Endothelial cell of umbilical vein (primary cell): ENCODE measurements around the gene RHOC. TPM values are rescaled to one million over a fixed set of nuclear protein-coding genes. Genes with fewer than 3 reads are reported as not detected.

Source experiments
- BruUV-seq: library from RNA; stranded (reverse); fragments of 400-500 nt; replicated peaks from 2 replicates; lab custom pipeline; 2021; lab: Mats Ljungman, UMichigan
- CTCF ChIA-PET: fragments of 300-600, 350-600 bp; sonication (Branson Sonifier 250); formaldehyde crosslinking; loops from one replicate; lab custom pipeline; 2021; ENCODE audit warnings: antibody characterized with exemption, inconsistent platforms; lab: Charles Lee
- POLR2A ChIA-PET: fragments of 300-600, 350-600 bp; sonication (Branson Sonifier 250); formaldehyde crosslinking; loops from one replicate; lab custom pipeline; 2021; ENCODE audit warnings: antibody characterized with exemption, inconsistent platforms; lab: Charles Lee
- DNase-seq: peaks from one replicate; pipeline ENCODE4 v3.0.0-alpha.2; 2011; ENCODE audit warnings: low read depth, low spot score
- FAIRE-seq: peaks from 2 replicates; lab custom pipeline; 2011; peaks lifted over from hg19 to GRCh38; lab: Jason Lieb, UNC
- H2AFZ ChIP-seq: 2 replicates; pipeline ENCODE4 v1.6.0; 2012; ENCODE audit warnings: low read depth, low read length, control low read depth, inconsistent platforms
- H3K27ac ChIP-seq: 2 replicates; pipeline ENCODE4 v1.5.1; 2011; ENCODE audit warnings: low read depth, mild to moderate bottlenecking, control low read depth, low read length, moderate library complexity; ENCODE audit not compliant: insufficient read depth
- H3K27me3 ChIP-seq, 2 experiments: 2 replicates each; pipeline versions ENCODE4 v1.6.0 to v1.6.1; 2011; ENCODE audit warnings: low read length in 2 of 2, mixed read lengths in 1 of 2; ENCODE audit not compliant: control insufficient read depth in 2 of 2, insufficient read depth in 2 of 2
- H3K36me3 ChIP-seq, 2 experiments: 2 replicates in 1 of 2; 3 replicates in 1 of 2; pipeline ENCODE4 v1.5.1; 2011; ENCODE audit warnings: low read length in 2 of 2, mild to moderate bottlenecking in 1 of 2, moderate library complexity in 1 of 2; ENCODE audit not compliant: control insufficient read depth in 2 of 2, insufficient read depth in 2 of 2; ENCODE audit errors: extremely low read depth in 1 of 2
- H3K4me1 ChIP-seq: 3 replicates; pipeline ENCODE4 v1.5.1; 2011; ENCODE audit warnings: mild to moderate bottlenecking, low read length; ENCODE audit not compliant: control insufficient read depth, insufficient read depth; ENCODE audit errors: extremely low read depth
- H3K4me2 ChIP-seq: 2 replicates; pipeline ENCODE4 v1.6.1; 2011; ENCODE audit warnings: low read length, control low read depth, mixed read lengths; ENCODE audit not compliant: insufficient read depth
- H3K4me3 ChIP-seq, 3 experiments: fragments of 200-600 bp in 1 of 3; sonication (generic), shearing (Covaris generic) in 1 of 3; replicated peaks in 1 of 3; 2 replicates each; pipeline ENCODE4 v1.5.1; 2011 to 2016; ENCODE audit warnings: control low read depth in 3 of 3, low read length in 3 of 3, mild to moderate bottlenecking in 2 of 3, inconsistent platforms in 1 of 3, low read depth in 1 of 3, moderate library complexity in 1 of 3; ENCODE audit not compliant: insufficient read depth in 1 of 3
- H3K79me2 ChIP-seq: 2 replicates; pipeline ENCODE4 v1.6.0; 2012; ENCODE audit warnings: low read length, inconsistent platforms; ENCODE audit not compliant: control insufficient read depth, insufficient read depth
- H3K9ac ChIP-seq: replicated peaks from 2 replicates; pipeline ENCODE3; 2011; ENCODE audit warnings: low read length, control low read depth; ENCODE audit not compliant: insufficient read depth; ENCODE audit errors: extremely low read depth
- H3K9me1 ChIP-seq: replicated peaks from 3 replicates; pipeline ENCODE4 v1.6.0; 2011; ENCODE audit warnings: mild to moderate bottlenecking, low read length; ENCODE audit not compliant: control insufficient read depth, insufficient read depth; ENCODE audit errors: extremely low read depth
- H3K9me3 ChIP-seq: replicated peaks from 2 replicates; pipeline ENCODE4 v1.5.1; 2012; ENCODE audit warnings: low read length, inconsistent platforms; ENCODE audit not compliant: control insufficient read depth, insufficient read depth
- H4K20me1 ChIP-seq: replicated peaks from 2 replicates; pipeline ENCODE3; 2011; ENCODE audit warnings: mild to moderate bottlenecking, low read length; ENCODE audit not compliant: control insufficient read depth, insufficient read depth; ENCODE audit errors: extremely low read depth
- FOS ChIP-seq: IDR thresholded peaks from 2 replicates; pipeline ENCODE4 v1.6.1; 2011; ENCODE audit warnings: mild to moderate bottlenecking, low read length, moderate library complexity, borderline replicate concordance; ENCODE audit not compliant: insufficient read depth
- GATA2 ChIP-seq: IDR thresholded peaks from 2 replicates; pipeline ENCODE4 v1.7.0; 2011; ENCODE audit warnings: low read depth, mild to moderate bottlenecking, moderate library complexity, mixed read lengths, low read length; ENCODE audit not compliant: insufficient read length, insufficient read depth
- JUN ChIP-seq: IDR thresholded peaks from 2 replicates; pipeline ENCODE4 v1.6.1; 2011; ENCODE audit warnings: borderline replicate concordance, low read depth; ENCODE audit not compliant: insufficient read length, insufficient read depth
- MAX ChIP-seq: IDR thresholded peaks from 2 replicates; pipeline ENCODE4 v1.6.1; 2011; ENCODE audit not compliant: insufficient read depth, insufficient read length
- MYC ChIP-seq: IDR thresholded peaks from one replicate; pipeline ENCODE4 v1.6.1; 2011; ENCODE audit warnings: mild to moderate bottlenecking, low read depth, low read length
- POLR2AphosphoS5 ChIP-seq: IDR thresholded peaks from 2 replicates; pipeline ENCODE4 v1.6.1; 2012; ENCODE audit warnings: low read depth, mild to moderate bottlenecking, control low read depth, low read length, moderate library complexity; ENCODE audit not compliant: insufficient read depth
- dilution Hi-C: fragments of 300-500 bp; cut with MboI; formaldehyde crosslinking; loops from one replicate; pipeline ENCODE4 v1.15.0; 2019; ENCODE audit warnings: low sequenced_read_pairs; ENCODE audit not compliant: extremely low pct_ligation_motif_present
- intact Hi-C: fragments of 100-400 bp; cut with micrococcal nuclease; formaldehyde crosslinking; loops from one replicate; pipeline ENCODE4 v1.10.0; 2022
- polyA plus RNA-seq, 4 experiments: library from polyadenylated mRNA; depleted of rRNA in 3 of 4; stranded (reverse) in 3 of 4; unstranded in 1 of 4; fragments of >200 nt; gene quantifications; 2 replicates each; pipeline versions ENCODE4 v1.2.1 to v1.2.3, GENCODE V29; 2011 to 2012; ENCODE audit warnings: missing spikeins in 1 of 4
- total RNA-seq: library from RNA; stranded (reverse); gene quantifications from 2 replicates; pipeline ENCODE4 v1.2.3, GENCODE V29; 2021
- TF ChIP-seq, protein P1 (sequence below), 2 donors: IDR thresholded peaks; 1 replicate in 1 of 2; 2 replicates in 1 of 2; pipeline ENCODE4 v1.5.1; 2011; ENCODE audit warnings: low read length in 2 of 2, mild to moderate bottlenecking in 2 of 2, moderate library complexity in 2 of 2, control low read depth in 1 of 2, inconsistent platforms in 1 of 2, low read depth in 1 of 2; ENCODE audit not compliant: insufficient read depth in 1 of 2; ENCODE audit errors: extremely low read depth in 1 of 2

Gene RHOC
- total and polyA plus RNA-seq, 2 donors (not counting 3 experiments of a cell fraction or from before 2014, with no cell fraction given), result 699 to 1,244 TPM

DNA sequence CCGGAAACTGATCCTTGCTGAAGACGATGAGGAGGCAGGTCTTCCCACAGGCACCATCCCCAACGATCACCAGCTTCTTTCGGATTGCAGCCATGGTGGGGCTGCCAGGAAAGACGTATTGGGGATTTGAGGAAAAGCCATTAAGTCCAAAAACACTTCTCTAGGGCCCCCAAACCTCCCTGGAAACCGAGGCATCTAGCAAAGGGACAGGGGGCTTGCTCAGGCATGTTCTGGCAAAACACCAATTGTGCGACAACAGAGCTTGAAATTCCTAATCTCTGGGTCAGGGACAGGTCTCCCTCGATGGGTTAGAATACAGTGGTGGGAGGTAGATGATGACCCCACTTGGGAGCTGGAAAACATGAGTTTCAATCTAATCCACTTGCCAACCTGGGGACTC lies 3.2 kb downstream of the RHOC start:
- Histone ChIP-seq H3K4me2 (peak overlapping the region; percentile 83), H4K20me1 (no peaks in the 10 kb centered on the region), H3K4me1 (peaks cover 73% of the 10 kb centered on the region), H3K27ac (peak overlapping the region; percentile 88), H2AFZ (no peak overlapping the region), H3K4me3 (no peak overlapping the region), H3K36me3 (peaks cover 12 to 14% of the 10 kb centered on the region in 2 experiments), H3K9me3 (no peaks in the 10 kb centered on the region), H3K9me1 (no peaks in the 10 kb centered on the region), H3K79me2 (peaks cover 48% of the 10 kb centered on the region), H3K9ac (no peak overlapping the region), H3K27me3 (no peaks in the 10 kb centered on the region)
- dilution Hi-C loops, result no loop called here
- intact Hi-C loops, result loop anchor here (2.0 kb wide), 1 partner anchor 159 kb away; no protein-coding TSS in a partner anchor
- BruUV-seq, result no TSS peak
- CTCF ChIA-PET, result interaction anchor here (0.9 to 2.5 kb wide), 7 partner anchors 12 to 405 kb away, joined by 3 to 15 read pairs (median 4); partner anchors contain the start of genes MOV10 and PPM1J
- POLR2A ChIA-PET, result interaction anchor here (0.6 to 2.2 kb wide), 2 partner anchors 29 to 161 kb away, joined by 3 to 19 read pairs; partner anchors contain the start of gene MOV10
- TF ChIP-seq JUN, result no peak
- peak; percentile 20 for TF ChIP-seq POLR2AphosphoS5
- TF ChIP-seq FOS, result no peak
- no peak for TF ChIP-seq MYC
- TF ChIP-seq, protein P1, sequence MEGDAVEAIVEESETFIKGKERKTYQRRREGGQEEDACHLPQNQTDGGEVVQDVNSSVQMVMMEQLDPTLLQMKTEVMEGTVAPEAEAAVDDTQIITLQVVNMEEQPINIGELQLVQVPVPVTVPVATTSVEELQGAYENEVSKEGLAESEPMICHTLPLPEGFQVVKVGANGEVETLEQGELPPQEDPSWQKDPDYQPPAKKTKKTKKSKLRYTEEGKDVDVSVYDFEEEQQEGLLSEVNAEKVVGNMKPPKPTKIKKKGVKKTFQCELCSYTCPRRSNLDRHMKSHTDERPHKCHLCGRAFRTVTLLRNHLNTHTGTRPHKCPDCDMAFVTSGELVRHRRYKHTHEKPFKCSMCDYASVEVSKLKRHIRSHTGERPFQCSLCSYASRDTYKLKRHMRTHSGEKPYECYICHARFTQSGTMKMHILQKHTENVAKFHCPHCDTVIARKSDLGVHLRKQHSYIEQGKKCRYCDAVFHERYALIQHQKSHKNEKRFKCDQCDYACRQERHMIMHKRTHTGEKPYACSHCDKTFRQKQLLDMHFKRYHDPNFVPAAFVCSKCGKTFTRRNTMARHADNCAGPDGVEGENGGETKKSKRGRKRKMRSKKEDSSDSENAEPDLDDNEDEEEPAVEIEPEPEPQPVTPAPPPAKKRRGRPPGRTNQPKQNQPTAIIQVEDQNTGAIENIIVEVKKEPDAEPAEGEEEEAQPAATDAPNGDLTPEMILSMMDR (IDR thresholded peaks at IDR 0.05; ENCODE audit: extremely low read depth in 1 of 2, insufficient read depth in 1 of 2, low read depth in 1 of 2, low read length in 2 of 2), result no peak
- no peak for TF ChIP-seq MAX
- no peak for TF ChIP-seq GATA2
- no peak for FAIRE-seq
- DNase-seq, result no peak
